ENCODE results near the gene CLTC.

DNA sequence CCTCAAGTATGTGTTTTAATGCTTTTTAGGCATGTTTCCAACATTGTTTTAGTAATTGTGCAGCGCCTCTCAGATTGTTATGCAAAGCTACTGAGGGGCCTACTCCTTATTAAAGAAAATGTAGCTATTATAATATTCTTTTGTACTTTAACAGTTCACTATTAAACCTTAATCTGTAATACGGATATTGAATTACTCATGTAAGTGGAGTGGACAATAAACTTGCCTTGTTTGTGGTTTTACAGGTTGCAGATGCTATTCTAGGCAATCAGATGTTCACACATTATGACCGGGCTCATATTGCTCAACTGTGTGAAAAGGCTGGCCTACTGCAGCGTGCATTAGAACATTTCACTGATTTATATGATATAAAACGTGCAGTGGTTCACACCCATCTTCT, 46.5 kb downstream of the CLTC start:
- TF ChIP-seq, protein P1, sequence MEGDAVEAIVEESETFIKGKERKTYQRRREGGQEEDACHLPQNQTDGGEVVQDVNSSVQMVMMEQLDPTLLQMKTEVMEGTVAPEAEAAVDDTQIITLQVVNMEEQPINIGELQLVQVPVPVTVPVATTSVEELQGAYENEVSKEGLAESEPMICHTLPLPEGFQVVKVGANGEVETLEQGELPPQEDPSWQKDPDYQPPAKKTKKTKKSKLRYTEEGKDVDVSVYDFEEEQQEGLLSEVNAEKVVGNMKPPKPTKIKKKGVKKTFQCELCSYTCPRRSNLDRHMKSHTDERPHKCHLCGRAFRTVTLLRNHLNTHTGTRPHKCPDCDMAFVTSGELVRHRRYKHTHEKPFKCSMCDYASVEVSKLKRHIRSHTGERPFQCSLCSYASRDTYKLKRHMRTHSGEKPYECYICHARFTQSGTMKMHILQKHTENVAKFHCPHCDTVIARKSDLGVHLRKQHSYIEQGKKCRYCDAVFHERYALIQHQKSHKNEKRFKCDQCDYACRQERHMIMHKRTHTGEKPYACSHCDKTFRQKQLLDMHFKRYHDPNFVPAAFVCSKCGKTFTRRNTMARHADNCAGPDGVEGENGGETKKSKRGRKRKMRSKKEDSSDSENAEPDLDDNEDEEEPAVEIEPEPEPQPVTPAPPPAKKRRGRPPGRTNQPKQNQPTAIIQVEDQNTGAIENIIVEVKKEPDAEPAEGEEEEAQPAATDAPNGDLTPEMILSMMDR (IDR thresholded peaks at IDR 0.05): no peak
- TF ChIP-seq ZFX (IDR thresholded peaks at IDR 0.05; ENCODE audit: borderline replicate concordance): no peak

All from 22Rv1 (cell line).